EL (cell line): ENCODE data around the gene C10orf62.
A peak's percentile ranks its signal among the peaks of the same experiment; 100 is the strongest.
"Not testable (repeated sequence)": the region's sequence is repeated elsewhere in the genome, so short reads cannot be mapped to it uniquely, and the experiment has no call there.

Source experiments
- DNase-seq: peaks from one replicate; pipeline ENCODE4 v3.0.0-alpha.2; 2016

C10orf62 gene

DNA sequence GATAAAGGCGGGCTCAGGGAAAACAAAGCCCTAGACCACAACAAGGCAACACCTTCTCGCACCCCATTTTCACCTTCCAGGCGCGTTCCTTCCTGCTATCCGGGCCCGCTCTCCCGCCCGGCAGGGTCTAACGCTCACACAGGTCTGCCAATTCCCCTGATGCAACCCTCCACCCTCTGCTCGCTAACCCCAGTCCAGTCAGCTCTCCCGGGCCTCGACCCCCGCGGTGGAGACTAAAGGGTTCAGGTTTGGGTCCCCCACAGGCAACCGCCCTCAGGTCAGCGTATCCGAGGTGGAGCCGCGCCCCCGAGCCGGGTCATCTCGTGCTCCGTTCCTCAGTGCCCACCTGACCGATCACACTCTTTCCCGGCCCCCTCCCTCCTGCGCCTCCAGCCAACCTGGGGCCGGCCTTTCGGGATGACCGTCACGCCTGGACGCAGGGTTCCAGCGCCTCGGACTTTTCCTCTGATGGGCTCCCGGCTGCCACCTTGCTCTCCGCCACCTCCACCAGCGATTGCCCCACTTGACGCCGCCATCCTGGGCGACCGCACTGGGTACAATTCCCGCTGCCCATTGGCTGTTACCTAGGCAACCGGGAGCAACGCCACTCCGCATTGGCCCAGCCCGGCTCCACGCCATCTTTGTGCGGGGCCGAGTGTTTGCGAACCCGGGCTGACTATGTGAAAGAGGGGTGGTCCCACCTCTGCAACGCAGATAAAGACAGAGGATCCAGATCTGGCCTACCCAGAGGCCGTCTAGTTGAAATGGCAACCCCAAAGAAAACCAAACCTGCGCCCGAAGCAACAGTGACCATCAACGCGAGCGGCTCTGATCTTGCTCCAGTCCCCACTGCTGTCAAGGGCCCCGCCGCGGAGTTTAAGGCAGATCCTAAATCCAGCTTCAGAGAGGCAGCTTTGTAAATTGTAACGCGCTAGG lies 43.7 kb downstream of the C10orf62 start, which contains the start of gene MORN4:
MORN4 (minus strand) TSS at position 552 of the 936 bp plus-strand sequence. CDS start 13,847 bp downstream, outside the sequence.
- DNase-seq: peak; percentile 92

DNA sequence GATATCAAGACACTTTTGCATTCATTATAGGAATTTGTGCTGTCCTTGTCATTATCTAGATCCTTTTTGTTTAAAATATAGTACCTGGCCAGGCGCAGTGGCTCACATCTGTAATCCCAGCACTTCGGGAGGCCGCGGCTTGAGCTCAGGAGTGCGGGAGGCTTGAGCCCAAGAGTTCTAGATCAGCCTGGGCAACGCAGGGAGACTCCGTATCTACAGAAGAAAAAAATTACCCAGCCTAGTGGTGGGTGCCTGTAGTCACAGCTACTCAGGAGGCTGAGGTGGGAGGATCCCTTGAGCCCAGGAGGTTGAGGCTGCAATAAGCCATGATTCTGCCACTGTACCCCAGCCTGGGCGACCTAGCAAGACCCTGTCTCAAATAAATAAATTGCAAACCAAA lies 44.4 kb downstream of the C10orf62 start:
- DNase-seq: peak; percentile 9

DNA sequence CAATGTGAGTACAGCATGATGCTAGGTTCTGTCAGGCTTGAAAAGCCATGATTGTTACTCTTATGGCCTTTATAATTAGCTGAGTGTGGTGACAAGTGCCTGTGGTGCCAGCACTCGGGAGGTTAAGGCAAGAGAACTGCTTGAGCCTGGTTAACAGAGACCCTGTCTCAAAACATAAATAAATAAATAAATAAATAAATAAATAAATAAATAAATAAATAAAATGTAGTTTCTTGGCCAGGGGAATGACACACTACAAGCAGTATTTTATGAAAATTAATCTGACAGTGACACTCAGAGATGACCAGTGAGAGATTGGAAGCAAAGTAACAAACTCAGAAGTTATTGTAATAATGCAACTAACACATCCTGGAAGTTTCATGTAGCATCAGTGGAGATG lies 46.1 kb downstream of the C10orf62 start:
- DNase-seq: no peak

DNA sequence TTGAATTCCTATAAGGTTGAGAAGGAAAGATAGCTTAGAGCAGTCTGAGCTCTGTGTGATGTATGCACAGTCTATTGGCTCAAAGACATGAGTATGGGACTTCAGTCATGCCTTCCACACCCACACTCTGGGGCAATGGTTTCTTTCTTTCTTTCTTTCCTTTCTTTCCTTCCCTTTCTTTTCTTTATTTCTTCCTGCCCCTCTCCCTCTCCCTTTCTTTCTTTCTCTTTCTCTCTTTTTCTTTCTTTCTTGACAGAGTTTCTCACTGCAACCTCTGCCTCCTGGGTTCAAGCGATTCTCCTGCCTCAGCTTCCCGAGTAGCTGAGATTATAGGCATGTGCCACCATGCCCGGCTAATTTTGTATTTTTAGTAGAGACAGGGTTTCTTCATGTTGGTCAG lies 49.6 kb downstream of the C10orf62 start:
- not testable (repeated sequence) for DNase-seq

- DNase-seq: peak; percentile 100
These were observed 50.8 kb downstream of the C10orf62 start, which contains the start of gene PI4K2A for GRCh38 chr10:97640174-97640867. Gene PI4K2A (plus strand): TSS chr10:97640671. CDS start chr10:97640743, 72 bp downstream.
